ENCODE measurements around the gene STOX1. TPM values are rescaled to one million over a fixed set of nuclear protein-coding genes. Genes with fewer than 3 reads are reported as not detected.
A peak's percentile ranks its signal among the peaks of the same experiment; 100 is the strongest.

The STOX1 gene
- total and polyA plus RNA-seq, 2 of the 8 experiments (the other 6 are each of a cell fraction or from before 2014, with no cell fraction given): 0.92 to 2.6 TPM

DNA sequence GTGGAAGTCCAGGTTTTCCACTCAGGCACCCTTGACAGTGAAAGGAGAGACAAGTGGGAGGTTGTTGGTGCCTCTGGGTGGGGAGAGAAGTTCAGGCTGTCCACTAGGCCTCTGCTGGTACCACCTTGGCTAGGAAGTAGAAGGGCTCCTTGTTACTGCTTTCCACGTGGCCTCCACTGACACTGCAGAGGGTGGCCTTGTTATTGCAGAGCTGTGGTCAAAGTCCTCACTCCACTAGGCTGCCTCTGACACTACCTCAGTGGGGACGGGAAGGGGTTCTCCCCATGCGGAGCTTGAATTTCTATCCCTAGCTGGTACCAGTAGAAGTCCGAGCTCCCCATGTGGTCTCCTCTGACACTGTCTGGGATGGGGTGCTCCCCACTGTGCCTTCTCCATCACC lies 14.9 kb upstream of the STOX1 start:
- H3K79me2 ChIP-seq (ENCODE audit: control insufficient read depth in 1 of 2, insufficient read depth in 2 of 2, low read length in 2 of 2): no peaks in the 10 kb centered on the region
- H3K4ac ChIP-seq (replicated peaks; ENCODE audit: insufficient read length, low read depth, low read length): no peak overlapping the region
- ChIA-PET POLR2A (ENCODE audit: partially characterized antibody) (interaction anchor here (1.2 to 1.5 kb wide), 3 partner anchors 15 to 144 kb away, joined by 3 to 7 read pairs (median 4); partner anchors contain the start of genes DDX21, DDX50 and STOX1), CTCF (ENCODE audit: partially characterized antibody) (interaction anchor here (0.7 to 3.5 kb wide), 4 partner anchors 12 to 83 kb away, joined by 3 to 18 read pairs (median 6); no protein-coding TSS in a partner anchor)
- H2AK5ac ChIP-seq (ENCODE audit: low read depth, low read length): no peak overlapping the region
- H4K20me1 ChIP-seq (replicated peaks in 1 of 2; ENCODE audit: control insufficient read depth in 1 of 2, insufficient read depth in 2 of 2, low read length in 2 of 2): no peaks in the 10 kb centered on the region
- no peak overlapping the region for H4K91ac ChIP-seq (replicated peaks; ENCODE audit: insufficient read length, low read length)
- WGBS, 2 experiments (ENCODE audit: extremely low coverage in 1 of 2, insufficient coverage in 1 of 2, insufficient read length in 1 of 2, insufficient replicate concordance in 2 of 2, low coverage in 1 of 2, low lambda C conversion rate in 2 of 2, missing lambda C conversion rate in 1 of 2): 89% methylated on average over 4 of the region's 4 CpGs; no CpG with 5 or more reads in 1 of the 2 experiments
- H2BK5ac ChIP-seq (ENCODE audit: low read depth, low read length): no peak overlapping the region
- no peak overlapping the region for H2AFZ ChIP-seq (ENCODE audit: low read length)
- no peak overlapping the region for H2BK15ac ChIP-seq (ENCODE audit: low read length)
- H3K9ac ChIP-seq (replicated peaks in 1 of 4; ENCODE audit: extremely low read depth in 1 of 4, low read depth in 3 of 4, low read length in 3 of 4): no peak overlapping the region
- no peak overlapping the region for H3K18ac ChIP-seq (ENCODE audit: extremely low read depth, low read length)
- H3K4me2 ChIP-seq (ENCODE audit: insufficient read depth in 1 of 2, low read depth in 2 of 2, low read length in 2 of 2): no peak overlapping the region
- H3K56ac ChIP-seq (replicated peaks; ENCODE audit: insufficient read length, low read depth, low read length): no peak overlapping the region
- no peak overlapping the region for H3K27ac ChIP-seq (ENCODE audit: low read depth, low read length)
- H3K23ac ChIP-seq (ENCODE audit: insufficient read length): no peak overlapping the region
- H3K9me3 ChIP-seq (ENCODE audit: insufficient read depth in 2 of 2, low read depth in 1 of 2, low read length in 1 of 2): no peaks in the 10 kb centered on the region
- H4K8ac ChIP-seq (ENCODE audit: extremely low read depth, insufficient read depth, low read length): no peak overlapping the region; the same call in 1 of the 2 replicates
- H3K4me1 ChIP-seq (replicated peaks in 1 of 4; ENCODE audit: control insufficient read depth in 3 of 4, insufficient read depth in 4 of 4, low read length in 3 of 4): 0 out of 7 replicates have a peak, but pooled peaks cover 0 to 3% (median 0%) of the 10 kb centered on the region in 4 experiments
- DNase-seq (ENCODE audit: low read depth in 1 of 2, low spot score in 2 of 2) (no peak), FAIRE-seq (no peak)
- H3K36me3 ChIP-seq (ENCODE audit: control insufficient read depth in 2 of 4, insufficient read depth in 4 of 4, low read length in 3 of 4): no peaks in the 10 kb centered on the region
- peak overlapping the region; percentile 22 for H2BK120ac ChIP-seq (replicated peaks; ENCODE audit: low read depth, low read length)
- H3K14ac ChIP-seq (ENCODE audit: insufficient read length): no peak overlapping the region
- H4K5ac ChIP-seq (ENCODE audit: insufficient read length, low read depth, low read length): no peak overlapping the region
- no peaks in the 10 kb centered on the region for H3K79me1 ChIP-seq (ENCODE audit: low read depth, low read length)
- no peak overlapping the region for H2BK12ac ChIP-seq (ENCODE audit: low read depth, low read length)
- H3K4me3 ChIP-seq (ENCODE audit: extremely low read depth in 1 of 4, insufficient read depth in 2 of 4, low read depth in 3 of 4, low read length in 4 of 4): no peak overlapping the region
- no peaks in the 10 kb centered on the region for H3K27me3 ChIP-seq (replicated peaks in 1 of 4; ENCODE audit: control insufficient read depth in 3 of 4, extremely low read depth in 1 of 4, insufficient read depth in 3 of 4, low read length in 3 of 4)
- H2BK20ac ChIP-seq (ENCODE audit: low read length): no peak overlapping the region
- no peaks in the 10 kb centered on the region for H3K23me2 ChIP-seq (ENCODE audit: low read depth, low read length)
- no peak for TF ChIP-seq NRF1 (IDR thresholded peaks at IDR 0.05; ENCODE audit: low read depth, low read length)
- TF ChIP-seq SAP30 (IDR thresholded peaks at IDR 0.05; ENCODE audit: insufficient read depth, insufficient replicate concordance, low read length): no peak
- no peak for TF ChIP-seq SP1 (IDR thresholded peaks at IDR 0.05; ENCODE audit: low read depth, low read length)
- no peak for TF ChIP-seq RXRA (IDR thresholded peaks at IDR 0.05; ENCODE audit: insufficient read depth, low read depth, low read length)
- no peak for TF ChIP-seq HDAC2 (IDR thresholded peaks at IDR 0.05; ENCODE audit: borderline replicate concordance in 1 of 2, low read depth in 2 of 2, low read length in 2 of 2)
- TF ChIP-seq NANOG (IDR thresholded peaks at IDR 0.05; ENCODE audit: insufficient read depth, low read depth, low read length, poor library complexity, severe bottlenecking): no peak
- no peak for TF ChIP-seq SIRT6 (IDR thresholded peaks at IDR 0.05; ENCODE audit: low read length)
- TF ChIP-seq TBP (IDR thresholded peaks at IDR 0.05; ENCODE audit: low read depth, low read length): no peak
- TF ChIP-seq POLR2AphosphoS5 (IDR thresholded peaks at IDR 0.05; ENCODE audit: low read depth, low read length): no peak
- TF ChIP-seq, protein P1, sequence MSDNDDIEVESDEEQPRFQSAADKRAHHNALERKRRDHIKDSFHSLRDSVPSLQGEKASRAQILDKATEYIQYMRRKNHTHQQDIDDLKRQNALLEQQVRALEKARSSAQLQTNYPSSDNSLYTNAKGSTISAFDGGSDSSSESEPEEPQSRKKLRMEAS (IDR thresholded peaks at IDR 0.05): no peak
- no peak for TF ChIP-seq SP2 (IDR thresholded peaks at IDR 0.05; ENCODE audit: low read length)
- no peak for TF ChIP-seq EZH2 (IDR thresholded peaks at IDR 0.05; ENCODE audit: low read depth, low read length, severe bottlenecking)
- TF ChIP-seq TAF7 (optimal IDR thresholded peaks at IDR 0.05; ENCODE audit: borderline replicate concordance, low read depth, low read length): no peak
- no peak for TF ChIP-seq CTBP2 (IDR thresholded peaks at IDR 0.05; ENCODE audit: borderline replicate concordance, insufficient read depth, insufficient read length, low read length)

All from H1 (cell line).